CD14-positive monocyte (primary cell): ENCODE measurements around the gene SPATA17. TPM values are rescaled to one million over a fixed set of nuclear protein-coding genes. Genes with fewer than 3 reads are reported as not detected.

Experiments
- DNase-seq, 3 donors: peaks; one replicate each; pipeline ENCODE4 v3.0.0-alpha.2; 2011 to 2022
- H2AFZ ChIP-seq: 2 replicates; pipeline ENCODE4 v1.6.0; 2012; ENCODE audit warnings: mild to moderate bottlenecking, low read depth, low read length, inconsistent platforms; ENCODE audit not compliant: insufficient read depth, poor library complexity, severe bottlenecking
- H3K27ac ChIP-seq, 2 donors: 1 replicate in 1 of 2; 2 replicates in 1 of 2; pipeline ENCODE4 v1.5.1; 2012 to 2013; ENCODE audit warnings: low read length in 2 of 2, control low read depth in 1 of 2, inconsistent platforms in 1 of 2, low read depth in 1 of 2, mild to moderate bottlenecking in 1 of 2
- H3K27me3 ChIP-seq, 2 donors: one replicate each; pipeline versions ENCODE4 v1.6.0 to v1.6.1; 2011 to 2013; ENCODE audit warnings: low read length in 2 of 2; ENCODE audit not compliant: control insufficient read depth in 2 of 2, insufficient read depth in 2 of 2
- H3K36me3 ChIP-seq, 2 donors: replicated peaks in 1 of 2; 1 replicate in 1 of 2; 2 replicates in 1 of 2; pipeline versions ENCODE4 v1.5.1 to v1.6.1; 2012 to 2013; ENCODE audit warnings: low read length in 2 of 2, control low read depth in 1 of 2, inconsistent platforms in 1 of 2, mild to moderate bottlenecking in 1 of 2; ENCODE audit not compliant: insufficient read depth in 2 of 2, control insufficient read depth in 1 of 2
- H3K4me1 ChIP-seq, 2 donors: 1 replicate in 1 of 2; 2 replicates in 1 of 2; pipeline versions ENCODE4 v1.5.1 to v1.6.1; 2012 to 2013; ENCODE audit warnings: low read length in 2 of 2, control low read depth in 1 of 2, inconsistent platforms in 1 of 2, mild to moderate bottlenecking in 1 of 2, moderate library complexity in 1 of 2; ENCODE audit not compliant: insufficient read depth in 2 of 2, control insufficient read depth in 1 of 2
- H3K4me2 ChIP-seq: replicated peaks from 2 replicates; pipeline ENCODE3; 2012; ENCODE audit warnings: low read length, moderate library complexity, mild to moderate bottlenecking; ENCODE audit not compliant: poor library complexity, severe bottlenecking; ENCODE audit errors: extremely low read depth
- H3K4me3 ChIP-seq, 3 experiments: fragments of 200-600 bp in 1 of 3; sonication (generic) in 1 of 3; replicated peaks in 1 of 3; 1 replicate in 2 of 3; 2 replicates in 1 of 3; pipeline ENCODE4 v1.5.1; 2011 to 2013; ENCODE audit warnings: low read length in 3 of 3, mild to moderate bottlenecking in 3 of 3, control low read depth in 2 of 3, low read depth in 2 of 3, inconsistent platforms in 1 of 3, moderate library complexity in 1 of 3
- H3K79me2 ChIP-seq: 2 replicates; pipeline ENCODE4 v1.6.0; 2012; ENCODE audit warnings: mild to moderate bottlenecking, control low read depth, inconsistent platforms, low read length, moderate library complexity; ENCODE audit not compliant: insufficient read depth
- H3K9ac ChIP-seq: 2 replicates; pipeline ENCODE4 v1.6.0; 2017; ENCODE audit warnings: low read length, mild to moderate bottlenecking; ENCODE audit not compliant: insufficient read depth, poor library complexity, severe bottlenecking
- H3K9me3 ChIP-seq, 2 donors: replicated peaks in 1 of 2; 1 replicate in 1 of 2; 2 replicates in 1 of 2; pipeline versions ENCODE4 v1.5.1 to v1.6.1; 2012 to 2013; ENCODE audit warnings: low read length in 2 of 2, control low read depth in 1 of 2; ENCODE audit not compliant: control insufficient read depth in 1 of 2, insufficient read depth in 1 of 2
- H4K20me1 ChIP-seq: 2 replicates; pipeline ENCODE4 v1.6.0; 2012; ENCODE audit warnings: mild to moderate bottlenecking, low read length, control low read depth, moderate library complexity; ENCODE audit not compliant: insufficient read depth
- H3K27ac Mint-ChIP-seq, 7 donors: one replicate each; pipeline ENCODE4 v1.8.0; 2020; ENCODE audit warnings: mild to moderate bottlenecking in 7 of 7, mixed read lengths in 7 of 7, moderate library complexity in 6 of 7, inconsistent platforms in 2 of 7
- H3K27me3 Mint-ChIP-seq, 3 donors: one replicate each; pipeline ENCODE4 v1.8.0; 2021 to 2022; ENCODE audit warnings: low read depth in 3 of 3, mild to moderate bottlenecking in 3 of 3, mixed read lengths in 3 of 3, moderate library complexity in 3 of 3, inconsistent platforms in 1 of 3
- H3K36me3 Mint-ChIP-seq, 2 donors: one replicate each; pipeline ENCODE4 v1.8.0; 2020; ENCODE audit warnings: mixed read lengths in 2 of 2, inconsistent platforms in 1 of 2, mild to moderate bottlenecking in 1 of 2
- H3K4me1 Mint-ChIP-seq: one replicate; pipeline ENCODE4 v1.8.0; 2020; ENCODE audit warnings: mild to moderate bottlenecking, mixed read lengths
- H3K4me3 Mint-ChIP-seq, 2 donors: one replicate each; pipeline ENCODE4 v1.8.0; 2020; ENCODE audit warnings: mild to moderate bottlenecking in 2 of 2, mixed read lengths in 2 of 2, moderate library complexity in 1 of 2
- H3K9me3 Mint-ChIP-seq, 7 donors: one replicate each; pipeline ENCODE4 v1.8.0; 2020 to 2022; ENCODE audit warnings: mixed read lengths in 7 of 7, mild to moderate bottlenecking in 6 of 7, moderate library complexity in 6 of 7, inconsistent platforms in 2 of 7
- WGBS: methylation state at CpG from one replicate; pipeline ENCODE4 v1.1.5; 2013; ENCODE audit warnings: missing lambda C conversion rate; ENCODE audit not compliant: insufficient coverage; 5-methylcytosine and 5-hydroxymethylcytosine counted together
- intact Hi-C, 2 donors: fragments of 100-400 bp; cut with micrococcal nuclease; formaldehyde crosslinking; loops; one replicate each; pipeline versions ENCODE4 v1.15.0 to v1.15.1; 2023
- polyA plus RNA-seq, 3 donors: library from polyadenylated mRNA; depleted of rRNA in 1 of 3; unstranded in 2 of 3; stranded (reverse) in 1 of 3; fragments of 300-500 nt in 2 of 3; fragments of >200 nt in 1 of 3; fragmentation: Illumina TruSeq in 2 of 3; gene quantifications; 1 replicate in 2 of 3; 2 replicates in 1 of 3; pipeline ENCODE4 v1.2.3, GENCODE V29; 2012 to 2021
- TF ChIP-seq, protein P1 (sequence below): fragments of 200-600 bp; IDR thresholded peaks from one replicate; pipeline ENCODE4 v1.8.0; 2022; ENCODE audit warnings: antibody characterized with exemption, mild to moderate bottlenecking

SPATA17 gene
- polyA plus RNA-seq, 3 donors = 0.28 TPM; not detected in 2

GRCh38 chr1:217881131-217881543, 250.0 kb downstream of the SPATA17 start:
- H3K4me1 ChIP-seq = no peaks in the 10 kb centered on the region
- H3K27ac Mint-ChIP-seq = no peak overlapping the region
- no peak overlapping the region for H3K4me3 ChIP-seq
- peaks cover 10 to 11% of the 10 kb centered on the region in 2 donors for H3K9me3 ChIP-seq
- peaks cover 0 to 12% (median 0%) of the 10 kb centered on the region in 7 donors for H3K9me3 Mint-ChIP-seq
- H3K4me2 ChIP-seq = no peak overlapping the region
- intact Hi-C loops = no loop called here
- DNase-seq = no peak
- no peak overlapping the region for H2AFZ ChIP-seq
- no peak overlapping the region for H3K4me3 Mint-ChIP-seq
- H3K27ac ChIP-seq = no peak overlapping the region
- TF ChIP-seq, protein P1, sequence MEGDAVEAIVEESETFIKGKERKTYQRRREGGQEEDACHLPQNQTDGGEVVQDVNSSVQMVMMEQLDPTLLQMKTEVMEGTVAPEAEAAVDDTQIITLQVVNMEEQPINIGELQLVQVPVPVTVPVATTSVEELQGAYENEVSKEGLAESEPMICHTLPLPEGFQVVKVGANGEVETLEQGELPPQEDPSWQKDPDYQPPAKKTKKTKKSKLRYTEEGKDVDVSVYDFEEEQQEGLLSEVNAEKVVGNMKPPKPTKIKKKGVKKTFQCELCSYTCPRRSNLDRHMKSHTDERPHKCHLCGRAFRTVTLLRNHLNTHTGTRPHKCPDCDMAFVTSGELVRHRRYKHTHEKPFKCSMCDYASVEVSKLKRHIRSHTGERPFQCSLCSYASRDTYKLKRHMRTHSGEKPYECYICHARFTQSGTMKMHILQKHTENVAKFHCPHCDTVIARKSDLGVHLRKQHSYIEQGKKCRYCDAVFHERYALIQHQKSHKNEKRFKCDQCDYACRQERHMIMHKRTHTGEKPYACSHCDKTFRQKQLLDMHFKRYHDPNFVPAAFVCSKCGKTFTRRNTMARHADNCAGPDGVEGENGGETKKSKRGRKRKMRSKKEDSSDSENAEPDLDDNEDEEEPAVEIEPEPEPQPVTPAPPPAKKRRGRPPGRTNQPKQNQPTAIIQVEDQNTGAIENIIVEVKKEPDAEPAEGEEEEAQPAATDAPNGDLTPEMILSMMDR = no peak
- H3K9ac ChIP-seq = no peak overlapping the region
- no peaks in the 10 kb centered on the region for H3K27me3 Mint-ChIP-seq
- H3K27me3 ChIP-seq = no peaks in the 10 kb centered on the region
- H3K36me3 ChIP-seq = no peaks in the 10 kb centered on the region
- no peaks in the 10 kb centered on the region for H3K36me3 Mint-ChIP-seq
- H4K20me1 ChIP-seq = no peaks in the 10 kb centered on the region
- no peaks in the 10 kb centered on the region for H3K4me1 Mint-ChIP-seq
- no peaks in the 10 kb centered on the region for H3K79me2 ChIP-seq

- no peaks in the 10 kb centered on the region for H3K79me2 ChIP-seq
- H3K4me3 ChIP-seq = no peak overlapping the region
- no peaks in the 10 kb centered on the region for H3K27me3 ChIP-seq
- H2AFZ ChIP-seq = no peak overlapping the region
- Mint-ChIP-seq H3K4me1 (no peaks in the 10 kb centered on the region), H3K27me3 (no peaks in the 10 kb centered on the region), H3K4me3 (no peak overlapping the region), H3K27ac (no peak overlapping the region), H3K36me3 (no peaks in the 10 kb centered on the region), H3K9me3 (peaks cover 0 to 12% (median 0%) of the 10 kb centered on the region in 7 donors)
- intact Hi-C loops = no loop called here
- no peaks in the 10 kb centered on the region for H4K20me1 ChIP-seq
- H3K27ac ChIP-seq = no peak overlapping the region
- H3K4me1 ChIP-seq = no peaks in the 10 kb centered on the region
- WGBS = 53% methylated on average over 3 of the region's 5 CpGs
- peaks cover 10 to 11% of the 10 kb centered on the region in 2 donors for H3K9me3 ChIP-seq
- H3K9ac ChIP-seq = no peak overlapping the region
- no peak for DNase-seq
- TF ChIP-seq, protein P1 = no peak
- no peak overlapping the region for H3K4me2 ChIP-seq
- H3K36me3 ChIP-seq = no peaks in the 10 kb centered on the region
Measured at GRCh38 chr1:217881607-217882332, 250.6 kb downstream of the SPATA17 start.
